Mesothelial cell of epicardium (in vitro differentiated cells): ENCODE data around the gene HEATR9. TPM values are rescaled to one million over a fixed set of nuclear protein-coding genes. Genes with fewer than 3 reads are reported as not detected.

Experiments
- DNase-seq, 2 experiments: peaks; one replicate each; pipeline ENCODE4 v3.0.0; 2021; ENCODE audit warnings: low spot score in 2 of 2; ENCODE audit not compliant: unreplicated experiment in 2 of 2
- H3K27ac Mint-ChIP-seq: 2 replicates; pipeline ENCODE4 v1.8.0; 2021; ENCODE audit warnings: mixed read lengths
- H3K27me3 Mint-ChIP-seq: 2 replicates; pipeline ENCODE4 v1.8.0; 2021; ENCODE audit warnings: low read depth, mixed read lengths
- H3K36me3 Mint-ChIP-seq: 2 replicates; pipeline ENCODE4 v1.8.0; 2021; ENCODE audit warnings: mixed read lengths
- H3K4me1 Mint-ChIP-seq: 2 replicates; pipeline ENCODE4 v1.8.0; 2021; ENCODE audit warnings: mixed read lengths
- H3K4me3 Mint-ChIP-seq: 2 replicates; pipeline ENCODE4 v1.8.0; 2021; ENCODE audit warnings: mild to moderate bottlenecking, moderate library complexity, mixed read lengths
- H3K9me3 Mint-ChIP-seq: 2 replicates; pipeline ENCODE4 v1.8.0; 2021; ENCODE audit warnings: mixed read lengths
- CTCF ChIP-seq: fragments of 200-600 bp; sonication (generic); IDR thresholded peaks from one replicate; pipeline ENCODE4 v1.5.0; 2021; ENCODE audit warnings: antibody characterized with exemption; ENCODE audit not compliant: unreplicated experiment
- total RNA-seq: library from RNA; stranded (reverse); gene quantifications from 3 replicates; pipeline ENCODE4 v1.2.1, GENCODE V29; 2021

The HEATR9 gene
- total RNA-seq, 1 donor from 2014 or later: not detected

DNA sequence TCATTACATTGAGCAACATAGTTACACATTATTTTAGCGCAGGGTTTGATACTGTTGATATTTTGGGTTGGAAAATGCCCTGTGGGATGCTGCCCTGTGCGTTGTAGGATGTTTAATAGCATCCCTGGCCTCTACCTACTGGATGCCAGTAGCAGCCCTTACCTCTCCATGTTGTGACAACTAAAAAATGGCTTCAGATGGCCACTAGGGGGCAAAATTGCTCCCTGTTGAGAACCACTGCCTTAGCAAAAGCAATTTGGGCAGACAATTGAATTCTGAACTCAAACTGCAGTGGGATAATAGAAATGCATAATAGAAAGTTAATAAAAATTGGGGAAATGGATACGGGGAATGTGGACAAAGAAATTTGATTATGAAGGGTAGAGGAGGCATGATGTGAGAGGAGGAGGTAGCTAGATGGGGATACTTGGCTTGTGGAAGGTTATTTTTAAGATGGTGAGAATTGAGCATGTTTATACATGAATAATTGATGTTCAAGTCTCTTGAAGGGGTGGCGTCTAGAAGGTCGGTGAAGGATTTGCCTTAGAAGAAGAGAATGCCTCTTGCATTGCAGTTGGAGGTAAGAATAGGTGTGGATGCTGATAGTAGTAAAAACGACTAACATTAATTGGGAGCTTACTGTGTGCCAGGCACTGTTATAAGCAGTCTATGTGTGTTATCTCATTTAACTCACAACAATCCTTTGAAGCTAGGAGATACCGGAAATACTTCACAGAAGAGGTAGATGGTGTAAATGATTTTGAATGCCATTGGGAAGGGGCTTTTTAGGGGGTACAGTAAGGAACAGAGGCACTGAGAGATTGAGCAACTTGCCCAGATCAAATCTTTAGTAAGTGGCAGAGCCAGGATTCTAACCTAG, 19.0 kb downstream of the HEATR9 start:
- Mint-ChIP-seq H3K4me1 (no peaks in the 10 kb centered on the region), H3K27me3 (no peaks in the 10 kb centered on the region), H3K9me3 (no peaks in the 10 kb centered on the region), H3K36me3 (peaks cover 23% of the 10 kb centered on the region), H3K4me3 (no peak overlapping the region), H3K27ac (no peak overlapping the region)
- TF ChIP-seq CTCF: peak; percentile 92
- DNase-seq: peak in 1 of 2 experiments; percentile 49

GRCh38 chr17:35847633-35848373, 20.9 kb downstream of the HEATR9 start:
- H3K4me3 Mint-ChIP-seq: no peak overlapping the region
- no peaks in the 10 kb centered on the region for H3K4me1 Mint-ChIP-seq
- H3K27me3 Mint-ChIP-seq: no peaks in the 10 kb centered on the region
- H3K9me3 Mint-ChIP-seq: no peaks in the 10 kb centered on the region
- H3K27ac Mint-ChIP-seq: peak overlapping the region; percentile 17
- TF ChIP-seq CTCF: no peak
- DNase-seq: no peak
- peaks cover 30% of the 10 kb centered on the region for H3K36me3 Mint-ChIP-seq

GRCh38 chr17:35847006-35847405, 21.7 kb downstream of the HEATR9 start:
- Mint-ChIP-seq H3K27ac (no peak overlapping the region), H3K27me3 (no peaks in the 10 kb centered on the region), H3K4me1 (no peaks in the 10 kb centered on the region), H3K4me3 (no peak overlapping the region), H3K9me3 (no peaks in the 10 kb centered on the region), H3K36me3 (peaks cover 34% of the 10 kb centered on the region)
- DNase-seq: no peak
- TF ChIP-seq CTCF: no peak

DNA sequence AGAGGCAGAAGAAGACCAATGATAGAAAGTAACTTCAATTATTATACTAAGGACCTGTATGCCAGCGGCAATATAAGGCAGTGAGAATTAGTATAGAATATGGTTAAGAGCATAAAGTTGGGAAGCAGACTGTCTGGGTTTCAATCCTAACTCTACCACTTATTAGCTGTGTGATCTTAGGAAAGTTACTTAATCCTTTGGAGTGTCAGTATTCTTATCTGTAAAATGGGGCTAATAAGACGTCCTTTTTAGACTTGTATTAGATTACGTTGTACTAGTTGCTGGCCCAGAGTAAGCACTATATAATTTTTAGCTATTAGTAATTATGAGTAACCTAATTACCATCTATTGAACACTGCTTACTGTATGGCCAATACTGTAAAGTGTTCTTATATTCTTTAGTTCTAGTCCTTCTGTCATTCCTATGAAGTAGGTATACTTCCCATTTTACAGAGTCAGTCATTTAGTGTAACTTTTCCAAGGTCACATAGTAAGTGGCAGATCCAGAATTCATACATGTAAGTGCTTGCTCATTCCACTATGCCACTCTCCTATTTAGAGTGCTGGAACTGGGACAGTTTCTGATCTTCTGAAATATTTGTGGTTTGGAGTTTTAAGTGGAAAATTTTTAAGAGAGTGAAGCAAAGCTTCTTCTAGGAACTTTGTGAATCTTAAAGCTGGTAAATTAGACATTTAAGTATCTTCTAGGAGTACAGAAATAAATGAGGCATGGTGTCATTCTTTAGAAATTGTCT, 22.5 kb downstream of the HEATR9 start:
- Mint-ChIP-seq H3K9me3 (no peaks in the 10 kb centered on the region), H3K27me3 (no peaks in the 10 kb centered on the region), H3K36me3 (peaks cover 33% of the 10 kb centered on the region), H3K4me3 (no peak overlapping the region), H3K4me1 (no peaks in the 10 kb centered on the region), H3K27ac (no peak overlapping the region)
- no peak for DNase-seq
- TF ChIP-seq CTCF: no peak

- Mint-ChIP-seq H3K9me3 (no peaks in the 10 kb centered on the region), H3K27ac (no peak overlapping the region), H3K27me3 (no peaks in the 10 kb centered on the region), H3K4me1 (no peaks in the 10 kb centered on the region), H3K36me3 (peaks cover 35% of the 10 kb centered on the region), H3K4me3 (no peak overlapping the region)
- TF ChIP-seq CTCF: no peak
- no peak for DNase-seq
Observed at GRCh38 chr17:35844547-35844946, 24.1 kb downstream of the HEATR9 start.
